Measurements from ENCODE around the gene IL17RE.
"Not testable (repeated sequence)": the region's sequence is repeated elsewhere in the genome, so short reads cannot be mapped to it uniquely, and the experiment has no call there.

IL17RE gene

GRCh38 chr3:9902372-9903237 is at the start of gene IL17RE:
Gene IL17RE (plus strand): TSS chr3:9902848. CDS start chr3:9902933, 85 bp downstream.
- DNase-seq (ENCODE audit: low spot score) = peak; percentile 27

GRCh38 chr3:9854291-9854940 is 48.2 kb upstream of the IL17RE start:
- not testable (repeated sequence) for DNase-seq (ENCODE audit: low spot score)

- DNase-seq (ENCODE audit: low spot score) = no peak
Measured at GRCh38 chr3:9855594-9855993, 47.1 kb upstream of the IL17RE start.

GRCh38 chr3:9859530-9860025 is 43.1 kb upstream of the IL17RE start:
- no peak for DNase-seq (ENCODE audit: low spot score)

GRCh38 chr3:9861201-9861600 is 41.4 kb upstream of the IL17RE start:
- DNase-seq (ENCODE audit: low spot score) = no peak

- DNase-seq (ENCODE audit: low spot score) = no peak
Measured at GRCh38 chr3:9861626-9862130, 41.0 kb upstream of the IL17RE start.

- DNase-seq (ENCODE audit: low spot score) = peak; percentile 77
Measured at GRCh38 chr3:9862391-9863057, 40.1 kb upstream of the IL17RE start.

- DNase-seq (ENCODE audit: low spot score) = no peak
Measured at GRCh38 chr3:9863058-9863772, 39.4 kb upstream of the IL17RE start.

GRCh38 chr3:9864200-9864927 is 38.3 kb upstream of the IL17RE start:
- DNase-seq (ENCODE audit: low spot score) = no peak

- DNase-seq (ENCODE audit: low spot score) = not testable (repeated sequence)
Measured at GRCh38 chr3:9865125-9865637, 37.5 kb upstream of the IL17RE start.

- DNase-seq (ENCODE audit: low spot score) = no peak
Measured at GRCh38 chr3:9866639-9867038, 36.0 kb upstream of the IL17RE start.

GRCh38 chr3:9867106-9867505 is 35.5 kb upstream of the IL17RE start:
- no peak for DNase-seq (ENCODE audit: low spot score)

- DNase-seq (ENCODE audit: low spot score) = no peak
Measured at GRCh38 chr3:9869955-9870354, 32.7 kb upstream of the IL17RE start.

- peak; percentile 24 for DNase-seq (ENCODE audit: low spot score)
Measured at GRCh38 chr3:9870978-9871377, 31.7 kb upstream of the IL17RE start.

- DNase-seq (ENCODE audit: low spot score) = not testable (repeated sequence)
Measured at GRCh38 chr3:9872067-9872466, 30.6 kb upstream of the IL17RE start.

GRCh38 chr3:9875448-9875847 is 27.2 kb upstream of the IL17RE start:
- no peak for DNase-seq (ENCODE audit: low spot score)

- DNase-seq (ENCODE audit: low spot score) = not testable (repeated sequence)
Measured at GRCh38 chr3:9876255-9876654, 26.4 kb upstream of the IL17RE start.

GRCh38 chr3:9876991-9877390 is 25.7 kb upstream of the IL17RE start:
- no peak for DNase-seq (ENCODE audit: low spot score)

- DNase-seq (ENCODE audit: low spot score) = no peak
Measured at GRCh38 chr3:9878700-9879099, 23.9 kb upstream of the IL17RE start.

GRCh38 chr3:9879830-9880549 is 22.7 kb upstream of the IL17RE start, which contains the start of gene CIDEC:
Gene CIDEC (minus strand): TSS chr3:9880253. CDS start chr3:9878486, 1,767 bp downstream.
- DNase-seq (ENCODE audit: low spot score) = no peak
